OCI-LY1 (cell line): ENCODE results near the gene IL12RB1.

Experiments used
- H2AFZ ChIP-seq: fragments of 200-600 bp; sonication (generic), shearing (Covaris generic); 2 replicates; pipeline ENCODE4 v1.6.0; 2014; ENCODE audit warnings: antibody characterized with exemption, mild to moderate bottlenecking, low read length
- H3F3A ChIP-seq: fragments of 200-600 bp; sonication (generic), shearing (Covaris generic); 2 replicates; pipeline ENCODE4 v1.6.0; 2014; ENCODE audit warnings: mild to moderate bottlenecking, antibody characterized with exemption, low read length, moderate library complexity; ENCODE audit not compliant: insufficient read depth
- H3K27ac ChIP-seq: fragments of 200-600 bp; sonication (generic); 2 replicates; pipeline ENCODE4 v1.5.1; 2014; ENCODE audit warnings: low read length, mixed run types, mild to moderate bottlenecking, low read depth; ENCODE audit not compliant: poor library complexity, severe bottlenecking
- H3K27me3 ChIP-seq: fragments of 200-600 bp; sonication (generic); 2 replicates; pipeline ENCODE4 v1.6.0; 2014; ENCODE audit warnings: antibody characterized with exemption, mild to moderate bottlenecking, low read length, moderate library complexity; ENCODE audit not compliant: insufficient read depth
- H3K36me3 ChIP-seq: fragments of 200-600 bp; sonication (generic); 2 replicates; pipeline ENCODE4 v1.6.1; 2014; ENCODE audit warnings: mild to moderate bottlenecking, antibody characterized with exemption, low read length, moderate library complexity, mixed read lengths; ENCODE audit not compliant: insufficient read depth
- H3K4me1 ChIP-seq: fragments of 200-600 bp; sonication (generic); 2 replicates; pipeline ENCODE4 v1.5.1; 2014; ENCODE audit warnings: mild to moderate bottlenecking, low read length, moderate library complexity; ENCODE audit not compliant: insufficient read depth, severe bottlenecking
- H3K4me2 ChIP-seq: fragments of 200-600 bp; sonication (generic), shearing (Covaris generic); 2 replicates; pipeline ENCODE4 v1.6.1; 2014; ENCODE audit warnings: low read length
- H3K4me3 ChIP-seq: fragments of 200-600 bp; sonication (generic); 2 replicates; pipeline ENCODE4 v1.5.1; 2014; ENCODE audit warnings: low read length, low read depth, mild to moderate bottlenecking, mixed read lengths; ENCODE audit not compliant: poor library complexity, severe bottlenecking
- H3K79me2 ChIP-seq: fragments of 200-600 bp; shearing (Covaris generic); 2 replicates; pipeline ENCODE4 v1.6.1; 2016; ENCODE audit warnings: mixed run types, low read length, mixed read lengths; ENCODE audit not compliant: insufficient read depth
- H3K9ac ChIP-seq: fragments of 200-600 bp; sonication (generic), shearing (Covaris generic); 2 replicates; pipeline ENCODE4 v1.6.1; 2014; ENCODE audit warnings: mild to moderate bottlenecking, low read length, mixed read lengths
- H3K9me2 ChIP-seq: fragments of 200-600 bp; sonication (generic), shearing (Covaris generic); 2 replicates; pipeline ENCODE4 v1.6.1; 2014; ENCODE audit warnings: low read depth, mild to moderate bottlenecking, low read length, mixed read lengths
- H3K9me3 ChIP-seq: fragments of 200-600 bp; shearing (Covaris generic); 2 replicates; pipeline ENCODE4 v1.6.1; 2014; ENCODE audit warnings: low read length, mixed read lengths
- H4K20me1 ChIP-seq: fragments of 200-600 bp; sonication (generic), shearing (Covaris generic); 2 replicates; pipeline ENCODE4 v1.6.0; 2016; ENCODE audit warnings: mild to moderate bottlenecking, low read length; ENCODE audit not compliant: insufficient read depth
- EZH2 ChIP-seq: fragments of 200-600 bp; sonication (generic), shearing (Covaris generic); IDR thresholded peaks from 2 replicates; pipeline ENCODE4 v1.8.0; 2017; ENCODE audit warnings: borderline replicate concordance, mixed run types, mild to moderate bottlenecking, antibody characterized with exemption, low read length, moderate library complexity, mixed read lengths
- TF ChIP-seq, protein P1 (sequence below): fragments of 200-600 bp; sonication (generic), shearing (Covaris generic); IDR thresholded peaks from 2 replicates; pipeline ENCODE4 v1.5.1; 2017; ENCODE audit warnings: mild to moderate bottlenecking, antibody characterized with exemption, low read length, moderate library complexity, mixed read lengths

The IL12RB1 gene

GRCh38 chr19:18057557-18057956 lies 29.2 kb downstream of the IL12RB1 start:
- H3K36me3 ChIP-seq, result no peaks in the 10 kb centered on the region
- no peak overlapping the region for H2AFZ ChIP-seq
- H3K4me2 ChIP-seq, result 0 out of 2 replicates have a peak overlapping the region, but pooled peaks have one; percentile 64

DNA sequence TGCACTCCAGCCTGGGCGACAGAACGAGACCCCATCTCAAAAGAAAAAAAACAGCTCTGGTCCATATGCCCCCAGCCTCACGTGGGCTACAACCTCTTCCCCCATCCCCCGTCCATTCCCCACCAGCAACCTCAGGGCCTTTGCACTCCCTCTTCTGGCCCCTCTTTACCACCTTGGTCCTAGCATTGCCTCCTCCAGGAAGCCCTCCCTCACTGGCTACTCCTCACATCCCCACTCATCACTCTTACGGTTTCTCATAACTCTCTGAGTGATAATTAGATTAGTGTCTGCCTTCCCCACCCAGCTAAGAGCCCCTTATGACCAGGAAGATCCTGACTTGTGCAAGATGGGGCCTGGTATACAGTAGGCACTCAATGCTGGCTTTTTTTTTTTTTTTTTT lies 30.8 kb downstream of the IL12RB1 start:
- H3F3A ChIP-seq, result no peaks in the 10 kb centered on the region

More at GRCh38 chr19:18057557-18057956, 29.2 kb downstream of the IL12RB1 start:
- Histone ChIP-seq H3K27me3 (no peaks in the 10 kb centered on the region), H3K9me2 (no peaks in the 10 kb centered on the region), H3K4me1 (peaks cover 13% of the 10 kb centered on the region), H3K27ac (peak overlapping the region; percentile 71), H3K9me3 (no peaks in the 10 kb centered on the region), H3K4me3 (no peak overlapping the region), H4K20me1 (no peaks in the 10 kb centered on the region), H3K79me2 (no peaks in the 10 kb centered on the region), H3F3A (no peaks in the 10 kb centered on the region), H3K9ac (no peak overlapping the region; the same call in 1 of the 2 replicates)
- TF ChIP-seq, protein P1, sequence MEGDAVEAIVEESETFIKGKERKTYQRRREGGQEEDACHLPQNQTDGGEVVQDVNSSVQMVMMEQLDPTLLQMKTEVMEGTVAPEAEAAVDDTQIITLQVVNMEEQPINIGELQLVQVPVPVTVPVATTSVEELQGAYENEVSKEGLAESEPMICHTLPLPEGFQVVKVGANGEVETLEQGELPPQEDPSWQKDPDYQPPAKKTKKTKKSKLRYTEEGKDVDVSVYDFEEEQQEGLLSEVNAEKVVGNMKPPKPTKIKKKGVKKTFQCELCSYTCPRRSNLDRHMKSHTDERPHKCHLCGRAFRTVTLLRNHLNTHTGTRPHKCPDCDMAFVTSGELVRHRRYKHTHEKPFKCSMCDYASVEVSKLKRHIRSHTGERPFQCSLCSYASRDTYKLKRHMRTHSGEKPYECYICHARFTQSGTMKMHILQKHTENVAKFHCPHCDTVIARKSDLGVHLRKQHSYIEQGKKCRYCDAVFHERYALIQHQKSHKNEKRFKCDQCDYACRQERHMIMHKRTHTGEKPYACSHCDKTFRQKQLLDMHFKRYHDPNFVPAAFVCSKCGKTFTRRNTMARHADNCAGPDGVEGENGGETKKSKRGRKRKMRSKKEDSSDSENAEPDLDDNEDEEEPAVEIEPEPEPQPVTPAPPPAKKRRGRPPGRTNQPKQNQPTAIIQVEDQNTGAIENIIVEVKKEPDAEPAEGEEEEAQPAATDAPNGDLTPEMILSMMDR, result no peak
- no peak for TF ChIP-seq EZH2

GRCh38 chr19:18053576-18054219 lies 33.0 kb downstream of the IL12RB1 start:
- Histone ChIP-seq H3K27ac (peak overlapping the region; percentile 3), H3K79me2 (no peaks in the 10 kb centered on the region), H3K36me3 (no peaks in the 10 kb centered on the region), H3K9ac (no peak overlapping the region), H3K9me2 (no peaks in the 10 kb centered on the region), H3K27me3 (no peaks in the 10 kb centered on the region), H3K4me1 (peaks cover 20% of the 10 kb centered on the region), H2AFZ (no peak overlapping the region), H4K20me1 (no peaks in the 10 kb centered on the region), H3K4me2 (no peak overlapping the region), H3F3A (no peaks in the 10 kb centered on the region), H3K9me3 (no peaks in the 10 kb centered on the region), H3K4me3 (no peak overlapping the region)
- TF ChIP-seq, protein P1, result no peak
- TF ChIP-seq EZH2, result no peak

More for the DNA sequence above, 30.8 kb downstream of the IL12RB1 start:
- Histone ChIP-seq H3K27me3 (no peaks in the 10 kb centered on the region), H3K9ac (no peak overlapping the region), H3K4me2 (no peak overlapping the region), H3K9me2 (no peaks in the 10 kb centered on the region), H3K79me2 (no peaks in the 10 kb centered on the region), H3K4me3 (no peak overlapping the region), H3K4me1 (peaks cover 19% of the 10 kb centered on the region), H3K27ac (no peak overlapping the region), H3K36me3 (no peaks in the 10 kb centered on the region), H2AFZ (no peak overlapping the region), H4K20me1 (no peaks in the 10 kb centered on the region), H3K9me3 (no peaks in the 10 kb centered on the region)
- TF ChIP-seq EZH2, result no peak
- TF ChIP-seq, protein P1, result no peak
